HG03558 (cell line): Measurements from ENCODE around the gene PRSS38.

ENCODE experiments used
- ATAC-seq: cut with Tn5 transposase; IDR thresholded peaks from one replicate; pipeline ENCODE4 v1.9.1; 2021; ENCODE audit warnings: moderate number of reproducible peaks; ENCODE audit not compliant: unreplicated experiment; ENCODE audit errors: extremely low read depth

PRSS38 gene

DNA sequence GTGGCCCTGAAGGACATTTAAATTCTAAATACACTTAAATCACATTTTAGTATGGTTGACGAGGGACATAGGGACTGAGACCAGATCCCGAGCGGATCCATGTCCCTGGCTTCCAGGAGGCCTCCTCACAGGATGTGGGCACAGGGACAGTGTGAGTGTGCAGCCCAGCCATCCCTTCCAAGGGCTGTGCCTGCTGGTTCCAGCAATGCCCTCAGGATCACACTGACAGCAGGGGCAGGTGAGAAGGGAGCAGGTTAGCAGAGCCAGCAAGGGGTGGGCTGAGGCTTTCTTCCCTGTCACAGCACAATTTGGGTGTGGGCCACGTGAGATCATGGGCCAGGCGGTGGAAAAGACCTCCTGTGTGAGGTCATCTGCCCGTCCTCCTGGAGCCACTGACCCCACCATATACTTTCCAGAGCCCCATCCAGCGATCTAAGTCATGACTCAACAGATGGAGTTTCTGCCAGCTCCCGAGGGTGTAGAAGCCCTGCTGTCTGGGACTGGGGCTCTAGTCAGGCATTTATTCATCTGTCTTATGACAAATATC is 37.0 kb upstream of the PRSS38 start:
- no peak for ATAC-seq

GRCh38 chr1:227779021-227779441 is 36.4 kb upstream of the PRSS38 start:
- ATAC-seq = no peak

DNA sequence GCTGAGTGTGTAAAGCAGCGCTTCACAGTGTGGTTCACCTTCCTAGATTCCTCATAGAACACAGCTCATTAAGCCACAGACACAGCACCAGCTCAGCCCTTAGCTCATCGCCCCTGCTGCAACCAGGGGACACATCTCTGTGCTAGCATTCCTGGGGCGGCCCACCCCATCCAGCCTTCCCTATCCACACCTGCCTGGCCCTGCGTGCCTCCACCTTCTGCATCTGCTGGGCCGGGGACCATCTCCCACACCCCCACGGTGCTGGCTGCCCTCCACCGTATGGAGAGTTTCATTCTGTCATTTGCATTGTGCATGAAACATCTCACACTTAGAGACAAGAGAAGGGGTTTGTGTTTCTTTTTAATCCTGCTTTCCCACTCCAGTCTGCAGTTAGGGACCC is 35.8 kb upstream of the PRSS38 start:
- no peak for ATAC-seq

GRCh38 chr1:227780101-227781044 is 35.1 kb upstream of the PRSS38 start:
- ATAC-seq = no peak

GRCh38 chr1:227781314-227781930 is 34.1 kb upstream of the PRSS38 start:
- ATAC-seq = no peak

DNA sequence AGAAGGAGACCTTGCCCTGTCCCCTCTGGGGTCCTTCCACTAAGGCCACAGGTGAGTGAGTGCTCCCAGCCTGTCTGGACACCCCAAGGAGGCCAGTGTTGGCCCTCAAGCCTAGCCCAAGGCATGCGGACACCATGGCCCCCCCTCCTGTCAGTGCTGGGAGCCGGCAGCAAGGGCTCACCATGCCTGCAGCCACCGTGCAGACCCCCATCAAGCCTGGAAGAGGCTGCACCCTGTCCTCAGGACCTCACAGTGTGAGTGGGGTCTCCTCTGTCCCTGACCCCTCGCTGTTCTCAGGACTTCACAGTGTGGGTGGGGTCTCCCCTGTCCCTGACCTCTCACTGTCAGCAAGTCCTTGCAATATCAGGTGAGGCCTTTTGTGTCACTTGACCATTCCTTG is 33.2 kb upstream of the PRSS38 start:
- no peak for ATAC-seq

DNA sequence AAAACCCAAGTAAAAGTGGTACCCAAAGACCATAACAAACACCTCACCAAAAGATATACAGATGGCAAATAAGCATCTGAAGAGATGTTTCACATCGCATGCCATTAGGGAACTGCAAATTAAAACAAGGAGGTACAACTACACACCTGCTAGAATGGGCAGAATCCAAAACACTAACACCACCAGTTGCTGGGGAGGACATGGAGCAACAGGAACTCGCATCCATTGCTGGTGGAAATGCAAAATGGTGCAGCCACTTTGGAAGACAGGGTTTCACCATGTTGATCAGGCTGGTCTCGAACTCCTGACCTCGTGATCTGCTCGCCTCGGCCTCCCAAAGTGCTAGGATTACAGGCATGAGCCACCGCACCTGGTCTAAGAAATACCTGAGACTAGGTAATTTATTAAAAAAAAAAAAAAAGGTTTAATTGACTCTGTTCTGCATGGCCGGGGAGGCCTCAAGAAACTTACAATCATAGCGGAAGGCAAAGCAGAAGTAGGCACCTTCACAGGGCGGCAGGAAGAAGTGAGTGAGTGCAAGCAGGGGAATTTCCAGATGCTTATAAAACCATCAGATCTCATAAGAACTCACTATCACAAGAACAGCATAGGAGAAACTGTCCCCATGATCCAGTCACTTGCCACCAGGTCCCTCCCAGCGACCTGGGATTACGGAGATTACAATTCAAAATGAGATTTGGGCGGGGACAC is 30.2 kb upstream of the PRSS38 start:
- ATAC-seq = no peak

DNA sequence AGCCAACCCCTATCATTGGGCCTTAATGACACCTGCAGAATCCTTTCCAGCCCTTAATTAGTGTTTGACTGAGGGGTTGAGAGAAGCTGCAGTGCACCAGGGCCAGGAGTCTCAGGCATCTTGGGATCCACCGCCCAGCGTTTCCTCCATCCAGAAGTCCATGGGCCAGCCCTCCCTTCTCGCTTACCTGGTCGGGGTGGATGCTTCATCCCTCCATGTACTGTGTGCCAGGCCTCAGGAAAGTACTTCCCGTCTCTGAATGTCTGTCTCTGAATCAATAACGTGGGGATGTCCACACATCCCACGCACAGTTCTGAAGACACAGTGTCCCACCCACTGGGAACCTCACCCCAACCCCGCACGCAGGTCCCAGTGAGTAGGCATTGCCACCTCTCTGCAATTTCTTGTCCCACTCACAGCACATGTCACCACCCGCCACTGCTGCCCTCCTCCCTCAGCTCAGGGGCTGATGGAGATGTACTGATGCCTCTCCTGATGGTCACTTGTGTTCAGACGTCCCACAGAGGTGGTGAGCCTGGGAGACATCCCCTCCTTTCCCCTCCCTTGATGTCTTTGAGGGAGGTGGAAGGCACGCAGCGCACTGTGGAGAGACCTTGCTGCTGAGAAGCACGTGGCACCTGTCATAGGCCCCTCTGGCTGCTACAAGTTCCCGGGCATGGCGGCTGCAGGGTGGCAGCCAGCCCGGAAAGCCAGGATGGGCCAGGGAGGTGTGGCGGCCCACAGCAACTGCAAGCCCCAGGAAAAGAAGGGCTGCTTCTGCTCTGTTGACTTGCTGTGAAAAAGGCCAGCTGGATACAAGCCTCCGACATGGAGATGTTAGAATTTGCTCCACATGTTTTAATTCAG is 29.4 kb upstream of the PRSS38 start:
- no peak for ATAC-seq

- no peak for ATAC-seq
These were observed 28.6 kb upstream of the PRSS38 start for GRCh38 chr1:227786673-227787512.

DNA sequence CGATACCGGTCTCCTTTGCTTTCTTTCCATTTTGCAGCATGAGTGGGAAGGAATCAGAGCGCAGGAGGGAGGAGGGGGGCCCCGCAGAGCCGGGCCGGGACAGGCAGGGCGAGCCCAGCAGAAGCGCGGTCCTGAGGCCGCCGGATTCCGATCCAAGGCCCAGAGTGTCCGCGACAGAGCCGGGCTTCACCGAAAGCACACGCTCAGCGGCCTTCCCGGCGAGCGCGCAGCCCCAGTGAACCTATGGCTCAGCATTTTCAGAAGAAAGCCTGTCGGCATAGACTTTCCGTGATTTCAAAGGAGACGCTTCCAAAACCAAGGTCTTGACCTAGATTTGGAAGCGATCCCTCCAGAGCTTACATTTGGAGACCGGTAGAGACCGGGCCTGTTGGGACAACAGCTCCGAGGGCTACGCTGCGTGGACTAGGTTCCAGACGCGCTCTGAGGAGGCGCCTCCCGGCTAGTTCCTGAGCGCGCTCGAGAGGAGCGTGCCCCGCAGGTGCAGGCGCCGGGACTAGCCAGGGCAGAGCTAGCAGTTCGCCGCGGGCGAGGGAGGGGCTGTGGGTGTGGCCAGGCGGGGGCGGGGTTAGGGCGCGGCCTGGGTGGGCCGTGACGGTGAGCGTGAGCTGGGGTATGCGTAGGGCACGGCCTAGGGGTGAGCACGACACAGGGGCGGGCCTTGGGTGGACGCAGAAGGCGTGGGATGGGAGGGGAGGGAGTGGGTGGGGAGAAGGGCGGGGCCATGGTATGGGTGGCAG is 27.8 kb upstream of the PRSS38 start:
- peak; percentile 94 for ATAC-seq

- peak; percentile 12 for ATAC-seq
These were observed 27.0 kb upstream of the PRSS38 start for GRCh38 chr1:227788271-227789083.

- ATAC-seq = no peak
These were observed 26.1 kb upstream of the PRSS38 start for GRCh38 chr1:227789084-227790033.

- no peak for ATAC-seq
These were observed 25.5 kb upstream of the PRSS38 start for GRCh38 chr1:227790034-227790400.

GRCh38 chr1:227790868-227791267 is 24.6 kb upstream of the PRSS38 start:
- ATAC-seq = no peak

DNA sequence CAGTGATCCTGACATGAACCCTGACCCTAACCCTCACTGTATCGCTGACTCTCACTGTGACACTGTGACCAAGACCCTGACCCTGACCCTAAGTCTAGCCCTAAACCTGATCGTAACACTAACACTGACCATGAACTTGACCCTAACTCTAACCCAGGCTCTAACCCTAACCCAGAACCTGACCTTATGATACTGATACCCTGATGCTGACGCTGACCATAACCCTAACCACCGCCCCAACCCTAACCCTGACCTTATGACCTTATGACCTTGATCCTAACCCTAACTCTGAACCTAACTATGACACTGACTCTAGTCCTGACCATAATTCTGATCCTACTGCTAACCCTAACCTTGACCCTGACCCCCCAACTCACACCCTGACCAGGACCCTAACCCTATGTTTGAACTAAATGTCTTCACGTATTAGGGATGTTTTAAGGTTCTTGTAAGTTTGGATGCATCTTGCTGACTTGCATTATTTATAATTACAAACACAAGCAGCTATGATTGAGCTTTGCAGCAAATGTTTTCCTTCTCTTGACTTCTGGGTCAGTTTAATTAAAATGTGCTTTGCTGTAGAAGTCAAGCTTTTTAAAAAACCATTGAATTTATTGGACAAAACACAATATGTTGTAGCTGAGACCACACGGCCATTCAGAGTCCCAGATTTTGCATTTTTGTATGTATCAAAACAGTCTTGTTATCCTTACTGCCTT is 23.9 kb upstream of the PRSS38 start:
- no peak for ATAC-seq
